ENCODE data around the gene COA1.

DNA sequence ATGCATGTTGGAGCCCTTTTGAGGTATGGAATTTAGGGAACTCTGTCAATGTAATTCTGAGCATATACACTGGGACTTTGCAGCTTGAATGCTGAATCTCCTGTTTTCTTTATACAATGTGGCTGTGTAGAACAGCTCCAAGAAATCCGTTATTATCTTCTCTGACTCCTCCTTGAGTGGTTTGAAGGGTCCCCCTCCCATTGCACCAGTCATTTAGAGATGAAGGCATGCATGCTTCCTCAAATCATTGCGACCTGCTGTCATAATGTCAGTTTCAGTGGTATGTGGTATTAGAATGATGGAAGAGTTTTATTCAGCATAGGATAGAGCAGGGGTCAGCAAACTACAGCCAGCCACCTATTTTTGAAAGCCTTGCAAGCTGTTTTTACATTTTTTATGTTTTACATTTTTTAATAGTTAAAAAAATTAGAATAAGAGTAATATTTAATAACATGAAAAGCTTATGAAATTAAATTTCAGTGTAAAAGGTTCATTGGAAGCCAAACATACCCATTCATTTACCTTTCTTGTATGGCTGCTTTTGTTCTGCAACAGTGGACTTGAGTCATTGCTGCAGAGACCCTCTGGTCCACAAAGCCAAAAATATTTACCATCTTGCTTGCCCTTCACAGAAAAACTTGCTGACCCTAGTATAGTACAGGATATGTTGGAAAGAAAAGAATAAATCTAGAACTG lies 138.3 kb downstream of the COA1 start:
- no peak for TF ChIP-seq EZH2 (IDR thresholded peaks at IDR 0.05)
- no peak for TF ChIP-seq POLR2AphosphoS5 (IDR thresholded peaks at IDR 0.05; ENCODE audit: borderline replicate concordance, low read depth, low read length)
- no peak for TF ChIP-seq FOXP2 (optimal IDR thresholded peaks at IDR 0.05; ENCODE audit: control extremely low read depth, extremely low read length, insufficient read depth)

Data from SK-N-MC (cell line).